ENCODE measurements around the gene P2RX7.
"Not testable (repeated sequence)": the region's sequence is repeated elsewhere in the genome, so short reads cannot be mapped to it uniquely, and the experiment has no call there.

P2RX7 gene

DNA sequence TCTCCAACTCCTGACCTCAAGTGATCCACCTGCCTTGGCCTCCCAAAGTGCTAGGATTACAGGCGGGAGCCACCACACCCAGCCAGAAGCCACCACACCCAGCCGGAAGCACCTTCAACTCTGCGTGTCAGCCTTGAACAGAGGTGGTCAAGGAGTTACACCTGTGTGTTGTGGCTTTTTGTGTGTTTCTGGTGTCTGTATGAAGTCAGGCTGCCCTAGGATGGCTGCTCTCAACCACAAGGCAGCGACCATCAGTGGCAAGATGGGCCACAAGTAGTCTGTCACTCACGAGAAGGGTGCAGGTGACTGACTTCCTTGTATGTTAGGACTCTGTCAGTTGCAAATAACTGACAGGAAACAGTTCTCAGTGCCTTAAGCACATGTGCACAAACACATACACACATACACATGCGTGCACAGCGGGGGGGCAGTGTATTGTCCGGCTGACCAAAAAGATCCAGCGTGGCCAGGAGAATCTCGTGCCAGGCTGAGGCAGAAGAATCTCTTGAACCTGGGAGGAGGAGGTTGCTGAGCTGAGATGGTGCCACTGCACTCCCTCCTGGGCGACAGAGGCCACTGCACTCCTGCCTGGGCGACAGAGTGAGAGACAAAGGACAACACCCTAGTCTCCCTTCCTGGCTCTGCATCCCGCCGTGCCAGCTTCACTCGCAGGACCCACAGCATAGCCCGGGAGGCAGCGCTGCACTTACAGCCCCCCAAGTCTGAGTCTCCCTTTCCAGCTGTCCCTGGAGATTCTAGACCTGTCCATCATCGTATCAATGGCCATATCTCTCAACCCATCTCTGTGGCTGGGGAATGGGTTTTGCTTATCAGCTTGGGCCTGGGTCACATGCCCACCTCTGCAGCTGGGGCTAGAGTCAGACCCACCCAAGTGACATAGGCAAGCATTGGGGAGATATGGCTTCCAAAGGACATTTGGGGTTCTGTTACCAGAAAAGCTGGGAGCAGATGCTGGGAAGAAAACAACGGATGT, 90.9 kb downstream of the P2RX7 start:
- H3F3A ChIP-seq (ENCODE audit: insufficient read depth, low read length): peaks cover 4% of the 10 kb centered on the region; the same call in 1 of the 2 replicates
- H3K9ac ChIP-seq (ENCODE audit: low read length): peak overlapping the region; percentile 4; the same call in 1 of the 2 replicates
- no peaks in the 10 kb centered on the region for H3K27me3 ChIP-seq (ENCODE audit: insufficient read depth, low read length)
- peak overlapping the region; percentile 1 for H3K4me3 ChIP-seq (ENCODE audit: low read depth, low read length, poor library complexity, severe bottlenecking)
- H4K20me1 ChIP-seq (ENCODE audit: insufficient read depth, low read length): no peaks in the 10 kb centered on the region
- no peaks in the 10 kb centered on the region for H3K79me2 ChIP-seq (ENCODE audit: insufficient read depth, low read length)
- H3K4me1 ChIP-seq (ENCODE audit: insufficient read depth, low read length, severe bottlenecking): peaks cover 33% of the 10 kb centered on the region
- TF ChIP-seq, protein P1, sequence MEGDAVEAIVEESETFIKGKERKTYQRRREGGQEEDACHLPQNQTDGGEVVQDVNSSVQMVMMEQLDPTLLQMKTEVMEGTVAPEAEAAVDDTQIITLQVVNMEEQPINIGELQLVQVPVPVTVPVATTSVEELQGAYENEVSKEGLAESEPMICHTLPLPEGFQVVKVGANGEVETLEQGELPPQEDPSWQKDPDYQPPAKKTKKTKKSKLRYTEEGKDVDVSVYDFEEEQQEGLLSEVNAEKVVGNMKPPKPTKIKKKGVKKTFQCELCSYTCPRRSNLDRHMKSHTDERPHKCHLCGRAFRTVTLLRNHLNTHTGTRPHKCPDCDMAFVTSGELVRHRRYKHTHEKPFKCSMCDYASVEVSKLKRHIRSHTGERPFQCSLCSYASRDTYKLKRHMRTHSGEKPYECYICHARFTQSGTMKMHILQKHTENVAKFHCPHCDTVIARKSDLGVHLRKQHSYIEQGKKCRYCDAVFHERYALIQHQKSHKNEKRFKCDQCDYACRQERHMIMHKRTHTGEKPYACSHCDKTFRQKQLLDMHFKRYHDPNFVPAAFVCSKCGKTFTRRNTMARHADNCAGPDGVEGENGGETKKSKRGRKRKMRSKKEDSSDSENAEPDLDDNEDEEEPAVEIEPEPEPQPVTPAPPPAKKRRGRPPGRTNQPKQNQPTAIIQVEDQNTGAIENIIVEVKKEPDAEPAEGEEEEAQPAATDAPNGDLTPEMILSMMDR (IDR thresholded peaks at IDR 0.05; ENCODE audit: low read length): peak; percentile 70
- no peak for TF ChIP-seq EZH2 (IDR thresholded peaks at IDR 0.05; ENCODE audit: borderline replicate concordance, low read length)
- peak overlapping the region; percentile 24; the same call in 1 of the 2 replicates for H3K4me2 ChIP-seq (ENCODE audit: low read length)
- H3K27ac ChIP-seq (ENCODE audit: low read depth, low read length, poor library complexity, severe bottlenecking): peak overlapping the region; percentile 88
- no peaks in the 10 kb centered on the region for H3K9me3 ChIP-seq (ENCODE audit: low read length)
- H2AFZ ChIP-seq (ENCODE audit: low read length): 0 out of 2 replicates have a peak overlapping the region, but pooled peaks have one; percentile 16
- H3K36me3 ChIP-seq (ENCODE audit: insufficient read depth, low read length): peaks cover 15% of the 10 kb centered on the region; the same call in 1 of the 2 replicates
- no peaks in the 10 kb centered on the region for H3K9me2 ChIP-seq (ENCODE audit: low read depth, low read length)

DNA sequence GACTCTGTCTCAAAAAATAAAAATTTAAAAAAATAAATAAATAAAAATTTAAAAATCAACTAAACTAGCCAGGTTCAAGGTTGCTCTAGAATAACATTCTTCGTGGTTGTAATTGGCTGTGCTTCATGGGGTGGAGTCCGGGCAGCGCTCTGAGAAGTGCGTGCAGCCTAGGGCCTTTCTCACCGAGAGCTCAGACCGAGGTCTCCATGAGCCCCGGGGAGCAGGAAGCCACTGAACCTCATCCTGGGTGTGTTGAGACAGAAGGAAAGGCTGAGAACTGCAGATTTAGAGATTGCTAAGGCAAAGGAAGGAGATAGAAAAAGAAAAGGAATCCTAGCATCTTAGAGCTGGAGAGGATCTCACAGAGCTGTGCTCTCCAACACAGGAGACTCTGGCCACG, 91.9 kb downstream of the P2RX7 start:
- Histone ChIP-seq H3K27ac (ENCODE audit: low read depth, low read length, poor library complexity, severe bottlenecking) (no peak overlapping the region), H3K36me3 (ENCODE audit: insufficient read depth, low read length) (peaks cover 15% of the 10 kb centered on the region; the same call in 1 of the 2 replicates), H3F3A (ENCODE audit: insufficient read depth, low read length) (peaks cover 4% of the 10 kb centered on the region; the same call in 1 of the 2 replicates), H3K4me3 (ENCODE audit: low read depth, low read length, poor library complexity, severe bottlenecking) (no peak overlapping the region), H3K9me2 (ENCODE audit: low read depth, low read length) (no peaks in the 10 kb centered on the region), H3K9me3 (ENCODE audit: low read length) (no peaks in the 10 kb centered on the region), H3K79me2 (ENCODE audit: insufficient read depth, low read length) (no peaks in the 10 kb centered on the region), H4K20me1 (ENCODE audit: insufficient read depth, low read length) (no peaks in the 10 kb centered on the region), H3K4me1 (ENCODE audit: insufficient read depth, low read length, severe bottlenecking) (peaks cover 33% of the 10 kb centered on the region), H3K4me2 (ENCODE audit: low read length) (no peak overlapping the region), H2AFZ (ENCODE audit: low read length) (no peak overlapping the region), H3K9ac (ENCODE audit: low read length) (no peak overlapping the region), H3K27me3 (ENCODE audit: insufficient read depth, low read length) (no peaks in the 10 kb centered on the region)
- TF ChIP-seq, protein P1 (IDR thresholded peaks at IDR 0.05; ENCODE audit: low read length): no peak

DNA sequence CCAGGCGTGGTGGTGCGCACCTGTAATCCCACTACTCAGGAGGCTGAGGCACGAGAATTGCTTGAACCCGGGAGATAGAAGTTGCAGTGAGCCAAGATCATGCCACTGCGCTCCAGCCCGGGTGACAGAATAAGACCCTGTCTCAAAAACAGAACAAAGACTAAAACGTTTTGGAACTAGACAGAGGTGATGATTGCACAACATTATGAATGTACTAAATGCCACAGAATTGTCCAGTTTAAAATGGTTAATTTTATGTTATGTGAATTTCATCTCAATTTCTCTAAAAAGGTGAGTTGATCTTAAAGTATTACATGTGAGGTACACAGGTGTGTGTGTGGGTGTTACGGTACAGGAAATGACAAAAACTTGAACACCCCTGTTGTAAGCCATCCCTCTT, 93.7 kb downstream of the P2RX7 start:
- Histone ChIP-seq H3F3A (ENCODE audit: insufficient read depth, low read length) (peaks cover 4% of the 10 kb centered on the region; the same call in 1 of the 2 replicates), H4K20me1 (ENCODE audit: insufficient read depth, low read length) (no peaks in the 10 kb centered on the region), H3K27ac (ENCODE audit: low read depth, low read length, poor library complexity, severe bottlenecking) (peak overlapping the region; percentile 89), H3K9me3 (ENCODE audit: low read length) (no peaks in the 10 kb centered on the region), H3K79me2 (ENCODE audit: insufficient read depth, low read length) (no peaks in the 10 kb centered on the region), H3K4me2 (ENCODE audit: low read length) (no peak overlapping the region), H3K4me3 (ENCODE audit: low read depth, low read length, poor library complexity, severe bottlenecking) (no peak overlapping the region), H3K36me3 (ENCODE audit: insufficient read depth, low read length) (peaks cover 15% of the 10 kb centered on the region; the same call in 1 of the 2 replicates), H3K9me2 (ENCODE audit: low read depth, low read length) (no peaks in the 10 kb centered on the region), H3K4me1 (ENCODE audit: insufficient read depth, low read length, severe bottlenecking) (peaks cover 33% of the 10 kb centered on the region), H3K9ac (ENCODE audit: low read length) (no peak overlapping the region), H2AFZ (ENCODE audit: low read length) (no peak overlapping the region), H3K27me3 (ENCODE audit: insufficient read depth, low read length) (no peaks in the 10 kb centered on the region)
- TF ChIP-seq EZH2 (IDR thresholded peaks at IDR 0.05; ENCODE audit: borderline replicate concordance, low read length): no peak
- TF ChIP-seq, protein P1 (IDR thresholded peaks at IDR 0.05; ENCODE audit: low read length): no peak

DNA sequence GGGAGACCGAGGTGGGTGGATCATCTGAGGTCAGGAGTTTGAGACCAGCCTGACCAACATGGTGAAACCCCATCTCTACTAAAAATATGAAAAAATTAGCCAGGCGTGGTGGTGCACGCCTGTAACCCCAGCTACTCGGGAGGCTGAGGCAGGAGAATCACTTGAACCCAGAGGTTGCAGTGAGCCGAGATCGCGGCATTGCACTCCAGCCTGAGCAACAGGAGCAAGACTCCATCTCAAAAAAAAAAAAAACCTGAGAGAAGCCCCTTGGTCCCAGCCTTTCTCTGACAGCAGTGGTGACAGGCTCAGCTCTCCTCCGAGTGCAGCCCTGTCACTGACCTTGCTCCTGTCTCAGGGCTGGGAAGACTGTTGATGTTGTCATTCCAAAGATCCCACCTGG, 94.2 kb downstream of the P2RX7 start:
- H3K4me2 ChIP-seq (ENCODE audit: low read length): peak overlapping the region; percentile 53
- H4K20me1 ChIP-seq (ENCODE audit: insufficient read depth, low read length); H3K27me3 ChIP-seq (ENCODE audit: insufficient read depth, low read length); H3K9me3 ChIP-seq (ENCODE audit: low read length); H3K79me2 ChIP-seq (ENCODE audit: insufficient read depth, low read length); H3F3A ChIP-seq (ENCODE audit: insufficient read depth, low read length); H2AFZ ChIP-seq (ENCODE audit: low read length); H3K9me2 ChIP-seq (ENCODE audit: low read depth, low read length): not testable (repeated sequence)
- peaks cover 33% of the 10 kb centered on the region for H3K4me1 ChIP-seq (ENCODE audit: insufficient read depth, low read length, severe bottlenecking)
- peaks cover 15% of the 10 kb centered on the region; the same call in 1 of the 2 replicates for H3K36me3 ChIP-seq (ENCODE audit: insufficient read depth, low read length)
- H3K4me3 ChIP-seq (ENCODE audit: low read depth, low read length, poor library complexity, severe bottlenecking): peak overlapping the region; percentile 21
- peak overlapping the region; percentile 89 for H3K27ac ChIP-seq (ENCODE audit: low read depth, low read length, poor library complexity, severe bottlenecking)
- H3K9ac ChIP-seq (ENCODE audit: low read length): peak overlapping the region; percentile 30; the same call in 1 of the 2 replicates

Measured in OCI-LY1 (cell line).